GM18511 (cell line): ENCODE measurements around the gene FOXJ2.
"Not testable (repeated sequence)": the region's sequence is repeated elsewhere in the genome, so short reads cannot be mapped to it uniquely, and the experiment has no call there.

ENCODE experiments used
- ATAC-seq: cut with Tn5 transposase; IDR thresholded peaks from one replicate; pipeline ENCODE4 v1.9.1; 2021; ENCODE audit warnings: mild to moderate bottlenecking, moderate library complexity; ENCODE audit not compliant: unreplicated experiment

The FOXJ2 gene

DNA sequence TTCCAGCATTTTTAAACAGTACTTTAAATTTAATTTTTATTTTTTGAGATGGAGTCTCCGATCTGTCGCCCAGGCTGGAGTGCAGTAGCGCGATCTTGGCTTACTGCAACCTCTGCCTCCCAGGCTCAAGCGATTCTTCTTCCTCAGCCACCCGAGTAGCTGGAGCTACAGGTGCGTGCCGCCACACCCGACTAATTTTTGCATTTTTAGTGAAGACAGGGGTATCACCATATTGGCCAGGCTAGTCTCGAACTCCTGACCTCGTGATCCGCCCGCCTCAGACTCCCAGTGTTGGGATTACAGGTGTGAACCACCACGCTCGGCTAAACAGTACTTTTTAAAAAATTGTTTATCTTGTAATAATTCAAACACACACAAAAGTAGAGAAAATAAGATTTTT is 4.2 kb upstream of the FOXJ2 start:
- no peak for ATAC-seq

DNA sequence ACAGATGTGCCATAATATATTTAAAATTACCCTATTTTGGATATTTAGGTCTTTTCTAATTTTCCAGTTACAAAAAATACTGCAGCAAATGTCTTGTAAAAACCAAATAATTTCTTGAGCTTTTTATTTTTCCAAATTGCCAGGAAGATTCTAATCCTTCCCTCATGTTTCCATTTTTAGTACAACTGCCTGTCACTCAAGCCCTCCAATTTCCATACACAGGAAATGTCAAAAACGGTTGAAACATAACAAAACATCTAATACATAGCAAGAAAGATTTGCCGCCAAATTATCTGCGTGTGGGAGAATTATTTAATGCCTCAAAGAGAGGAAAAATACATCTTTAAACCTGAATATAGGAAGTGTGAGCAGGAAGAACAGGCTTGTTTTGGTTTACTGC is 2.3 kb upstream of the FOXJ2 start:
- ATAC-seq, result no peak

DNA sequence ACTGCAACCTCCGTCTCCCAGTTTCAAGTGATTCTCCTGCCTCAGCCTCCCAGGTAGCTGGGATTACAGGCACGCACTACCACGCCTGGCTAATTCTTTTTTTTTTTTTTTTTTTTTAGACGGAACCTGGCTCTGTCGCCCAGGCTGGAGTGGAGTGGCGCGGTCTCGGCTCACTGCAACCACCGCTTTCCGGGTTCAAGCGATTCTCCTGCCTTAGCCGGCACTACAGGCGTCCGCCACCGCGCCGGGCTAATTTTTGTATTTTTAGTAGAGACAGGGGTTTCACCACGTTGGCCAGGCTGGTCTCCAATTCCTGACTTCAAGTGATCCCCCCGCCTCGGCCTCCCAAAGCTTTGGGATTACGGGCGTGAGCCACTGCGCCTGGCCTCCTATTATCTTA is 1.5 kb upstream of the FOXJ2 start:
- ATAC-seq, result not testable (repeated sequence)

DNA sequence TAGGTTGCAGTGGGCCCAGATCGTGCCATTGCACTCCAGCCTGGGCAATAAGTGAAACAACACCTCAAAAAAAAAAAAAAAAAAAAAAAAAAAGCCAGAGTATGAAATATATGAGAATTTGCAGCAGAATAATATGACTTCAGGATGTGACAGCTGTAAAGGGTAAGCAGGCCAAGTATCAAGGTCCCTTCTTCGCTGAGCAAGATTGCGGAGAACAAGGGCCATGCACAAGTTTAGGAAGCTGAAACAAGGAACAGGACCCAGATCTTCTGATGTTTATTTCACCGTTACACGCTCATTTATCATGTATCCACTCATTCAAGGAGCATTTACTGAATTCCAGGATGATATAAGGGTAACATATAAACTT is 659 bp upstream of the FOXJ2 start:
- ATAC-seq, result no peak

DNA sequence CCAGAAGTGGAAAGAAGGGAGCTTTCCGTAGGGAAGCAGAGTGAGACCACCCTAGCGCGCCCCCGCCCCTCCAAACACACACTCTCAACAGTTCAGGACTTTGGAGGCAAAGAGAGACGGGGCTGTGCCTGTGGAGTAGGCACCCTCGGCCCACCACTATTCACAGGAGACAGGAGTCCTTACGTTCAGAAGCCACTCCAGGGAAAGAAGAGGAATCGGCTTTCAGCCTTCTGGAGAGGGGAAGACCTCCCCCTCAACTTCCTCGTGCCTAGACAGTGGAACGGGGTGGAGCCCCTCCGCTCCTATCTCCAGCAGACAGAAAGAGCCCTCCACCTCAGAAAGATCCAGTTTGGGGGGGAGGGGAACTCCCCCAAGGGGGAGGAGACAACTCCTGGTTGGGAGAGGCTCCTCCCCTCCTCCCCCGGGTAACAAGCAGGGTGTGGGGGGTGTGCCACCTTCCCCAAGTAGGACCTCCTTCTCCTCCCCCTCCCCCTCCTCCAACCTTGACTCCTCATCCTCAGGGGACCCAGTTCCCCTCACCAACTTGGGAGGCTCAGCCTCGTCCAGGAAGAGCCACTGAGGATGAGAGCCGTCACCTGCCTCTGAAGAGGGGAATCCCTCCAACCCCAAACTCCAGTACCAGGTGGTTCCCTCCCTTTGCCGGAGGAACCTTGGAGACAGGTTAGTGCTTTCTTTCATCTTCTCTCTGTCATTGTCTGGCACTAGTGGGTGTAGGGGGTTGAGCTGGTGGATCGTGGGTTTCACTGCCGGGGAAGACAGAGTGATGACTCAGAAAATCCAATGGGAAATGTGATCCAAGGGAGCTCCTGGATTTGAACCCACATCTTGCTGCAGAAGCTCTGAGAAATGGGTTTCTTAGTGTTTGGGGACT is 883 bp downstream of the FOXJ2 start:
- ATAC-seq, result peak; percentile 36

- no peak for ATAC-seq
Measured at GRCh38 chr12:8034802-8035201, 2.3 kb downstream of the FOXJ2 start.

GRCh38 chr12:8035440-8036010 is 3.0 kb downstream of the FOXJ2 start:
- no peak for ATAC-seq

DNA sequence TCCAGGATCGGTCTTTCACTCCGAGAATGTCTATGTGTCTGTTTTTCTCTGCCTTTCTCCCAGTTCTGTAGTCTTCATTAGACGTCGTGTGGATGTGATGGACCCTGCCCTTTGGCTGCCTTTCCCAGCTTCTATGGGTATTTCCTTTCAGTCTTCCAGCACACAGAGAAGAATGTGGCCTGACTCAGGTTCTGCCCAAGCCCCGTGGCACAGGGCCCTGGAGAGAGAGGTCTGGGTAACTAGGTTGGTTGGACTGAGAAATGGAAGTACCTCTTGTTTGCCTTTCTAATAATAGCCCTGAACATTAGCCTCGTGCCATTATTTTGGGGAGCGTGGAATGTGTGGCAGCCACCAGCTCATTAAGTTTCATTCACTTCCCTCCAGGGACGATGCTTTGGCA is 3.8 kb downstream of the FOXJ2 start:
- no peak for ATAC-seq

GRCh38 chr12:8037046-8037663 is 4.6 kb downstream of the FOXJ2 start:
- ATAC-seq, result no peak

DNA sequence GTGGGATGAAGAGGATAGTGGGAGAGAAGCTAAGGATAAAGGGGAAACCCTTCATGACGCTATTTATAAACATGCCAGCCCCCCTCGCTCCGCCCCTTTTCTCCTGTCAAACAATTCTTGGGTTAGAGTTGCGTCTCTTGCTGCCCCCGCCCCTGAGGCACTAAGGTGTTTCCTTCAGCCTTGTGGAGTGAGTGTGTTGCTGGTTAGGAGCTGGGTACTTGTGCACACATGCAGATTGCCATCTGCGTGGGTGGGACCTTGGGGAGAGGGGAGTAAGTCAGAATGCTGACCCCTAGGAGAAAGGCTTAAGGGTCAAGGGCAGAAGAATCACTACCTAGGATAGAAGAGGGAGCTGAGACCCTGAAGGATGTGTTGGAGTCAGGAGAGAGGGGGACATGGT is 5.4 kb downstream of the FOXJ2 start:
- ATAC-seq, result no peak

DNA sequence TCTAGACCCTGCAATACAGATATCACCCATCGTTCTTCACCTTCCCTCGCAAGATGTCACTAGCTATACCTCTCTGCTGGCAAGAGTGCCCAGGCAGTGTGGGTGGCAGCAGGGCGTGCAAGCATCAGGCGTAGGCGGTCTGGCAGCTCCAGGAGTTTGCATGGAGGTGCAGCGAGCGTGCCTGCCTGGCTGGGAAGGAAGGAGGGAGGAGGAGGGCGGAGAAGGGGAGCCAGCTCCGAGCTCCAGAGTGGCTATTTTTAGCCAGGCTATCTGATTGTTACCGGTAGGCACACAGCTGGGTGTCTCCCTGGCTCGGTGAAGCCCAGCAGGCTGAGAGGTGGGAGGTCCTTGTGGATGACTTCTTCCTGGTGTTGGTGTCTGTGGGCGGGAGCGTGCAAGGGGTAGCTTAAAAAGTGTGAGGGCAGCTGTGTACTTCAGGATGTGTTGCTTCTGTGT is 6.2 kb downstream of the FOXJ2 start:
- ATAC-seq, result peak; percentile 48

DNA sequence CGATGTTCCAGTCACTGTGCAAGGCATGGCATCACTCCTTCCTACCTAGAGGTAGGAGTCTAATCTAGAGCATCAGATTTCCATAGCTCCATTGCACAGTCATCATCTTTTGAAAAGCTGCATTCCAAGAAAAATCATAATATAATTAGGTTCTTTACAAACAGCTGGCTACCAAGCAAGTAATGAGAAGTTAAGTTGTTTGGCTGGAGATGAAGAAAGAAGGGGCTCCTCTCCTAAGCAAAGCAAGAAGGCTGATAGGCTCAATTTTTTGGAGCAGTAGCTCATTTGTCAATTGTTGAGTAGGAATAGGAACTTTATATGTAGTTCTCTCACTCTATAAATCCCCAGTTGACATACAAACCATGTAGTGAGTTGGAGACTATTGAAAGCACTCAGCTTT is 8.3 kb downstream of the FOXJ2 start:
- ATAC-seq, result no peak

DNA sequence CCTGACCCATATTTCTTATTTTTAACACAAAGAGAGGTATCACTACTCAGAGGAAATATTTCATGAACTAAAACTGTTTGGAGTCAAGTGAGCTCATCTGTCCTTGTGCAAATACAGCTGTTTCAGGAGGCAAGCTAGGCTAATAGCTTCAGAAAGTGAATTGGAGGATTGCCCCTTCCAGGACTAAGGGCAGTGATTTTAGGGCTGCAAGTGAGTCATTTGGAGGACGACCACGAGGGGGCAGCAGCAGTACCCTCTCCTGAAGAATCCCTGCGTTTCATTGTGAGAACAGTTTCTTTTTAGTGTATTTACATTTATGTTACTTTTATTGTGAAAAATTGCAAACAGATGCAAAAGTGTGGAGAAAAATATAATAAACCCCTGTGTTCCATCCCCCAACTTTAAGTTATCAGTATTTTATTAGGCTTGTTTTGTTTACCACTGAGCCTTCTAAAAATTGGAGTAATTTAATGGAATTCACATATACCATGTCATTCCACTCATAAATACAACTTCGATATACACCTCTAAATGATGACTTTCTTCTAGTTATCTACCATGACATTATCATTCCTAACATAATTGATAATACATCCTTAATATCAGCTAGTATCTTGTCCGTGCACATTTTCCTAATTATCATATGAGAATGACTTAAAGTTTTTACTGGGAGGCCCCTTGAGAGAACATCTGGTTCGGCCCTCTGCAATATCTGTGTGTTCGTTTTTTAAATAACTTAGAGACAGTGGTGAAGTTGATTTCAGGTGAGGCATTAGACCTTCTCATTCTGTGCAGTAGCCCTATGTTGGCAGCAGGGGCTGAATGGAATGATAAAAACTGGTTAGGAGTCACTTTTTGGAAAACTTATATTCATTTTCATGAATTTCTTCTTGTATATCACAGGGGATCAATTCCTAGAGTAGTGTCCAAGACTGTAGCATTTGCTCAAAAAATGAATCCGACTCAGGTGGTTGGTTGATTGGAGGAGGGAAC is 13.7 kb downstream of the FOXJ2 start:
- no peak for ATAC-seq

DNA sequence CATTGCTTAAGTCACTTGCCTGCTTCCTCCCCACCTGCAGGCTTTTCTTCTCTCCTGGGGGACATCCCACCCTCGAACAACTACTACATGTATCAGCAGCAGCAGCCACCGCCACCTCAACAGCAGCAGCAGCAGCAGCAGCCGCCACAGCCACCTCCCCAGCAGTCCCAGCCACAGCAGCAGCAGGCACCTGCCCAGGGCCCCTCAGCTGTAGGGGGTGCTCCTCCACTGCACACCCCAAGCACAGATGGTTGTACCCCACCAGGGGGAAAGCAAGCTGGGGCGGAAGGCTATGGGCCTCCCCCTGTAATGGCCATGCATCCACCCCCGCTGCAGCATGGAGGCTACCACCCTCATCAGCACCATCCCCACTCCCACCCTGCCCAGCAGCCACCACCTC is 15.3 kb downstream of the FOXJ2 start:
- ATAC-seq, result no peak

DNA sequence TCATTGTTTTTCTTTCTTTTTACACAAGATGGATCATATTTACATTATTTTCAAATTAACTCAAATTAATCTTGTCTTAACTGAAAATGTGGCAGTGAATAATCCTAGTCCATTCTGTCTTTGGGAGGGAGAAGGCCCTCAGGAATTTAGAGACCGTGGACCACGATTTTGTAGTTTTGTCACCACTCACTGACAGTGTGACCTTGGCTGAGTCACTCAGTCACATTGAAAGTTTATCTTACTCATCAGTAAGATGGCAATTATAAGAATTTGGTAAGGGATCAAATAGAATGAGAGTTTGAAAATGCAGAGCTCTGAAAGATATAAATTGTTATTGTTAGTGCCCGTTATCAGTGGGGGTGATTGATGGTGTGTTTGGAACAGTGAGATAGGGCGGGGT is 16.4 kb downstream of the FOXJ2 start:
- no peak for ATAC-seq

DNA sequence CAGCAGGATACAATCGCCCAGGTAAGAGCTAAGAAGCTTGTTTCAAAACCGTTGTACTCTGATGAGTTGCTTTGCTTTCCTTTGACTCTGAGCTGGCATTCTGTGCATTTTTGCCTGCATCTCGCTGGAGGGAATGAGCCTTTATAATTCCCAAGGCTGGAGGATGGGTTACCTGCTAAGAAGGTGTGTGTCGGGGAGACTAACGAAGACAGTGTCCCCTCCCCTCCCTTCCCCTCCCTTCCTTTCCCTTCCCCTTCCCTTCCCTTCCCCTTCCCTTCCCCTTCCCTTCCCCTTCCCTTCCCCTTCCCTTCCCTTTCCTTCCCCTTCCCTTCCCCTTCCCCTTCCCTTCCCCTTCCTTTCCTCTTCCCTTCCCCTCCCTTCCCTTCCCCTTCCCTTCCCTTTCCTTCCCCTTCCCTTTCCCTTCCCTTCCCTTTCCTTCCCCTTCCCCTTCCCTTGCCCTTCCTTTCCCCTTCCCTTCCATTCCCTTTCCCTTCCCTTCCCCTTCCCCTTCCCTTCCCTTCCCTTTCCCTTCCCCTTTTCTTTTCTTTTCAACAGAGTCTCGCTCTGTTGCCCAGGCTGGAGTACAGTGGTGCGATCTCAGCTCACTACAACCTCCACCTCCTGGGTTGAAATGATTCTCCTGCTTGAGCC is 18.2 kb downstream of the FOXJ2 start:
- no peak for ATAC-seq

DNA sequence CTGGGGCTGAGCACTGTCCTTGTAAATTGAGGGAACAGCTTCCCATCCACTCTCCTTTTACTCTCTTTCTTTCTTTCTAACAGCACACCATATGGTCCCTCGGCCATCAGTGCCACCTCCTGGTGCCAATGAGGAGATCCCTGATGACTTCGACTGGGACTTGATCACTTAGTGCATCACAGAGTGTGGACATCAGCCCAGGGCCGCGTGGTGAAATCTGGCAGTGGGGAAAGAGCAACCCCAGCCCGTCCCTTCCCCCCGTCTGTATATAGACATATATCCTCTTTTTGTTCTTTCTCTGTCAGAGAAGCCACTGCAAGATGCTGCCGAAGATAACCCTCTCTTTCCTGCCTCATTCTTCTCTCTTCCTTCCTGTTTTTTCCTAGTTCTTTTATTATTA is 20.2 kb downstream of the FOXJ2 start:
- no peak for ATAC-seq

GRCh38 chr12:8054816-8055215 is 22.3 kb downstream of the FOXJ2 start:
- ATAC-seq, result no peak

DNA sequence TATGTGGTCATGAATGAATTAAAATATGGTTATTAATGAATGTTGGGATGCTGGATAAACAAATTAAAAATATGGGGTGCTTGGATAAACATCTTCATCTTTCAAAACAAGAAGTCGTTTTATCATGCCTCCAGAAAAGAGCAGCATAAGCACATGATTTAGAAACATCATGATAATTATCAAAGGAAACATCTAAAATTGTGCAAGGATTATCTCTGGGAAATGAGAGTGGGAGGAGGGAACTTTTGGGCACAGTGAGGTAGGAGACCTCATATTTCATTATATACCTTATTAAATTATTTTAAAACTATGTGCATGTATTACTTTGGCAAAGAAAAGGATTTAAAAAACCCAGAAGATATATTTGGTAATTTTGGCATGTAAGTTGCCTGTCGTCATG is 24.8 kb downstream of the FOXJ2 start:
- no peak for ATAC-seq

DNA sequence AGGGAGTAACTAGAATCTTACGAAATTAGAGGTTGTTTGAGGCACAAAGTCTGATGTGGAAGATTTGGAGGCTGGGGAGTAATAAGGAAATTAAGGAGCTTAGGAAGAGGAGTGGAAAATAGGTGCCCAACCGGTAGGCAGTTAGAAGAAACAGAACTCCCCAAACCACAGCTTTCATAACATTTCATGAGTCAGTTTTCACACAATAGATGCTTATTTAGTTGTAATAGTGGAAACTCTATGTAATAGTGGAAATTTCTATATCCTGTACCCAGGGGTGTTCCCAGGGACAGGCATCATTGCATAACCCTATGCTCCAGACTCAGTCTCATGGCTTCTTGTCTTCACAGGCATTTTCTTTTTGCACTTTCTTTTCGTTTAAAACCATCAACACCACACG is 25.3 kb downstream of the FOXJ2 start:
- no peak for ATAC-seq
